ENCODE results near the gene MACROD2. TPM values are rescaled to one million over a fixed set of nuclear protein-coding genes. Genes with fewer than 3 reads are reported as not detected.
"Not testable (repeated sequence)": the region's sequence is repeated elsewhere in the genome, so short reads cannot be mapped to it uniquely, and the experiment has no call there.

MACROD2 gene
- total RNA-seq, 1 experiment from 2014 or later = not detected

DNA sequence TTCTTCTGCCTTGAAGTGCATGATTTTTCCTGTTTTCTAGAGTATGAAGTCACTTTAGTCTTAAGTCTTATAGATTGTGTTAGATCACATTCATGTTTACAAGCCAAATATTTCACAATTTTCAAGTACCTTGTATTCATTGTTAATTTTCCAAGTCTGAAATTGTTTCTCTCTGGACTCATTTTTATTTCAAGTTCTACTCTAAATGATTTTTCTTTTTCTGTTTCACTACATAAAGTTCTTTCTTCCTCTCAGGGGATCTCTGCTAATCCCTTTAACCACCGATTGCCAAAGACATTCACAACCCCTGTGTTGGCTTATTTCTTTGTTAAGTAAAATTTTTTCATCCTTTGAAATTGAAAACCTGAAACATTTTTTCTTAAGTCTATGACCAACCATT lies 1772.3 kb downstream of the MACROD2 start:
- in situ Hi-C loops (cut with HindIII; ENCODE audit: low sequenced_read_pairs) = no loop called here
- no peak for DNase-seq (ENCODE audit: low spot score)

GRCh38 chr20:15767999-15768741 lies 1772.9 kb downstream of the MACROD2 start:
- no peak for DNase-seq (ENCODE audit: low spot score)
- in situ Hi-C loops (cut with HindIII; ENCODE audit: low sequenced_read_pairs) = no loop called here

DNA sequence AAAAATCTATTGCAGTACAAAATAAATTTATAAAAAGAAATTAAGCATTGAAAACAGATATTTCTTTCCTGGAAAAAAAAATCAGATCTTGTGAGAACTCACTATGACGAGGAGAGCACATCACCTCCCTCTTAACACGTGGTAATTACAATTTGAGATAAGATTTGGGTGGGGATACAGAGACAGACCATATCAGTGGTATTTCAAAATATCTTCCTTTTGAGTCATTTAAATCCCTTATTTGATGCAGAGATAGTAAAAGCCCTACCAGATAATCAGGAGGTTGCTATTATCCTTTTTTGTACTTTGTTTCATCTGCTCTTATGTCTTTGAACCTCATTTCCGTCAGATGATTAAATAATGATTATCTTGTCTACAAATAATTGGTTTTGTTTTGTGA lies 1777.5 kb downstream of the MACROD2 start:
- in situ Hi-C loops (cut with HindIII; ENCODE audit: low sequenced_read_pairs) = no loop called here
- no peak for DNase-seq (ENCODE audit: low spot score)

DNA sequence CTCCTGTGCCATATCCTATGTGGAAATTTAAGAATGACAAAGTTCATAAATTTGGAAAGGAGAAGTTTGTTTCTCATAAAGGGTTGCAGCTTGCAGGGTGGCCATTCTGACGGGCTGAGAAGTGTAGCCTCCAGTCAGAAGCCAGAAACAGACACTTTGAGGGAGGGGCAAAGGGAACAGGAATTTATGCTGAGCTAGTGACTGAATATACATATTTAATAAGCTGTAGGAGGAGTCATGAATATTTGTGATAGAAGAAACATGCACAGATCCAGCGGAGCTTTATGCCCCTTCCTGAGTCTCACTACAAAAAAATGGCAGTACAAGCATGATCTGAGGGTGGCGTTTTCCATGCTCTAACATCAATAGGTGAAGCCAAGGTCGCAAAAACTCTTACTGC lies 1779.6 kb downstream of the MACROD2 start:
- in situ Hi-C loops (cut with HindIII; ENCODE audit: low sequenced_read_pairs) = no loop called here
- DNase-seq (ENCODE audit: low spot score) = no peak

DNA sequence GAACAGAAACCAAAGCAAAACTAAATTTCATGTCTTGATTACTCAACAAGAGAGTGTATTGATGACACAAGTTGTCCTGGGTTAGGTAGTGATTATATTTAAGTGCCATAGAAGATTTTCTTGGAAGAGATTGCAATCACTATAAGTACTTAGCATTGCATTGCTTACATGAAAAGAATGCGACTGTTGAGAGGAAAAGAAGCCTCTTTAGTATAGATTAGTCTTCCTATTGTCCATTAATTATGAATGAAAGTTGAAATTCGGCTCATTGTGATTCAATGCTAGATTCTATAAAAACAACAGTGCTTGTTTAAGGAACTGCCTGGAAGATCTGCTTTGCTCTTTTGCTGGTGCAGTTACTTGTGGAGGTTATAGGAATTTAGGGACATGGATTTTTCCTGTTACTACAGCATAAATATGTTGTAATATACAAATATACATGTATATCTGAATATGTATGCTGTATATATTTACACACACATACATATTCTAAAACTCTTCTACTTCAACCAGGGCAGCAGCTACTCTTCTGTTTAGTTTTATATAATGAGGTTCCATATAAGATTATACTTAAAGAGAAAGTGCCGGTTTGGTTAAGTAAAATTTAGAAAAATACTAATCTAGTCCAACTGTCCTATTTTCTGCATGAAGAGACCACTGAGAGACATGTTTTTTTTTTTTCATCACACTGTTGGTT lies 1781.6 kb downstream of the MACROD2 start:
- in situ Hi-C loops (cut with HindIII; ENCODE audit: low sequenced_read_pairs) = no loop called here
- no peak for DNase-seq (ENCODE audit: low spot score)

DNA sequence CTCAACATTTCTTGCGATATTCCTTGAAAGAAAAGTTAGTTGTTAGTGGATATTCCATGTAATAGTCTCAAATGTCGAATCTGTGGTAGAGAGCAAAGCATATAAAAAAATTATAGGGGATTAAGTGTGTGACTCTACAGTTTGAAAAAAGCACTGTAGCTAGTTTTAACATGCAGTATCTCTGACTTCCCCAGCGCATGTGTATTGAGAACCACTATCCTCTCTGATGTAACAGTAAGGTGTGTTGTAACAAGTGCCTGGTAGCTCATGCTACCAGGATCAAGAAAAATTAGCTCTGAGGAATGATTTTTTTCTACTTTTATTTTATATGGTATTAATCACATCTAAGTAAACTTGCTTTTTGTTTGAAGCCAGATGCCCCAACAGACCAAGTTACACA lies 1788.7 kb downstream of the MACROD2 start:
- in situ Hi-C loops (cut with HindIII; ENCODE audit: low sequenced_read_pairs) = no loop called here
- DNase-seq (ENCODE audit: low spot score) = no peak

- DNase-seq (ENCODE audit: low spot score) = peak; percentile 5
- in situ Hi-C loops (cut with HindIII; ENCODE audit: low sequenced_read_pairs) = no loop called here
Measured at GRCh38 chr20:15789079-15789478, 1793.8 kb downstream of the MACROD2 start.

- in situ Hi-C loops (cut with HindIII; ENCODE audit: low sequenced_read_pairs) = no loop called here
- DNase-seq (ENCODE audit: low spot score) = no peak
Measured at GRCh38 chr20:15792855-15793254, 1797.5 kb downstream of the MACROD2 start.

- in situ Hi-C loops (cut with HindIII; ENCODE audit: low sequenced_read_pairs) = no loop called here
- no peak for DNase-seq (ENCODE audit: low spot score)
Measured at GRCh38 chr20:15794409-15794808, 1799.1 kb downstream of the MACROD2 start.

- in situ Hi-C loops (cut with HindIII; ENCODE audit: low sequenced_read_pairs) = no loop called here
- no peak for DNase-seq (ENCODE audit: low spot score)
Measured at GRCh38 chr20:15795305-15796019, 1800.1 kb downstream of the MACROD2 start.

- in situ Hi-C loops (cut with HindIII; ENCODE audit: low sequenced_read_pairs) = no loop called here
- DNase-seq (ENCODE audit: low spot score) = no peak
Measured at GRCh38 chr20:15799871-15800270, 1804.6 kb downstream of the MACROD2 start.

DNA sequence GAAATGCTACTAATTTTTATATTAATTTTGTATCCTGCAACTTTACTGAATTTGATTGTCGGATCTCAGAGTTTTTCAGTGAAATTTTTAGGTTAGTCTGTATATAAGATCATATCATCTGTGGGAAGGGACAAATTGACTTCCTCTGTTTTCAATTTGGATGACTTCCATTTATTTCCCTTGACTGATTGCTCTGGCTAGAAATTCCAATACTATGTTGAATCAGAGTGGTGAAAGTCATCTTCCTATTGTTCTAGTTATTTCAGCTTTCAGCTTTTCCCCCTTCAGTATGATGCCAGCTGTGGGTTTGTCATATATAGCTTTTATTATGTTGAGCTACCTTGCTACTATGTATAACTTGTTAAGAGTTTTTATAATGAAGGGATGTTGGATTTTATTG lies 1806.7 kb downstream of the MACROD2 start:
- DNase-seq (ENCODE audit: low spot score) = no peak
- in situ Hi-C loops (cut with HindIII; ENCODE audit: low sequenced_read_pairs) = no loop called here

DNA sequence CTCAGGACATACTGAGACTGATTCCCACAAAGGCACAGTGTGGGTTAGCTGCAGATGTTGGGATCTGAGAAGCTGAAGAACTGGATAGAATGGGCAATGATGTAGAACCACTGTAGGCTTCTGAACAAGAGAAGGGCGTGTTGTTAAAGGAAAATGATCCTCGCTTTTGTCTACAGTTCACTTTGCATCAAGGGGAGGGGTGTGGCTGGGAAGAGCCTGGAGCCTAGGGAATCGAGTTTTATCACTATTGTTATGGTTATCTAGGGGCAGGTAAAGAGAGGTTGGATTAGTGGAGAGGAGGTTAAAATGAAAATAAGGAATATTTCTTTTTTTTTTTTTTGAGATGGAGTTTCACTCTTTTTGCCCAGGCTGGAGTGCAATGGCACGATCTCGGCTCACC lies 1809.8 kb downstream of the MACROD2 start:
- no peak for DNase-seq (ENCODE audit: low spot score)
- in situ Hi-C loops (cut with HindIII; ENCODE audit: low sequenced_read_pairs) = no loop called here

- in situ Hi-C loops (cut with HindIII; ENCODE audit: low sequenced_read_pairs) = no loop called here
- no peak for DNase-seq (ENCODE audit: low spot score)
Measured at GRCh38 chr20:15806105-15806504, 1810.8 kb downstream of the MACROD2 start.

GRCh38 chr20:15807271-15807670 lies 1812.0 kb downstream of the MACROD2 start:
- DNase-seq (ENCODE audit: low spot score) = no peak
- in situ Hi-C loops (cut with HindIII; ENCODE audit: low sequenced_read_pairs) = no loop called here

- in situ Hi-C loops (cut with HindIII; ENCODE audit: low sequenced_read_pairs) = not testable (repeated sequence)
Measured at GRCh38 chr20:15807771-15808170, 1812.5 kb downstream of the MACROD2 start.

DNA sequence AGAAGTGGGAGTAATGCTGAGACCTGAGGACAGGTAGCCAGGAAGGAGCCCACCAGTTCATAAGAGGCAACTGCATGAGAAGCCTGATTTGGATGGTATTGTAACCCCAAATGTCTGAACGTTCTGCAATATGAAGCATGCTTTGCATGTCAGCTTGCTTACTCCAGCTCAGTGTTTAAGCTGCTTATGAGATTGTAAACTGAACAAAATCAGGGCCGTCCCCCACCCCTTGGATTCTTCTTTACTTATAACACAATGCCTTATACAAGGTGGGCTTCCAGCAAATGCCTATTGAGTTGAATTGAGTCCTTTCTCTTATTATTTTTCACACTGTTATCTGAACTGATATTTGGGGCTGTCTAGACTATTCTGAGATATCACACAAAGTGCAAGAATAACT lies 1816.6 kb downstream of the MACROD2 start:
- in situ Hi-C loops (cut with HindIII; ENCODE audit: low sequenced_read_pairs) = no loop called here
- DNase-seq (ENCODE audit: low spot score) = no peak

More at GRCh38 chr20:15807771-15808170, 1812.5 kb downstream of the MACROD2 start:
- not testable (repeated sequence) for DNase-seq (ENCODE audit: low spot score)

DNA sequence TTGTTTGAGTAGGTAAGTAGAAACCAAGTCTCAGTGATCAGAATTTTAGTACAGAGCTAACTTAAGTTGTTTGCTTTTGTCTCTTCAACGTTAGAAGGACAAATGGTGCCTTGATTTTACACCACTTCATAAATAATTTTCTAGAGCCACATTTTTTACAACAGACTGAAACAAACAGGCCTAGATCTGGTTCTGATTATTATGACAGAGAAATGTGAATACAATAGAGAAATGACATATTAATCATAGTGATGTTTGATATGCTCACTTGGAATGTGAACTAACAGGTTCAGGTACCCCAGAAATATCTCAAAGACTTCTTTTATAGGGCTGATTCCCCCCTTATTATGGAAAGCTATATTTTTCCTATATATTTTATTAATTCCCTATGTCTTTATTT lies 1817.4 kb downstream of the MACROD2 start:
- no peak for DNase-seq (ENCODE audit: low spot score)
- in situ Hi-C loops (cut with HindIII; ENCODE audit: low sequenced_read_pairs) = no loop called here

DNA sequence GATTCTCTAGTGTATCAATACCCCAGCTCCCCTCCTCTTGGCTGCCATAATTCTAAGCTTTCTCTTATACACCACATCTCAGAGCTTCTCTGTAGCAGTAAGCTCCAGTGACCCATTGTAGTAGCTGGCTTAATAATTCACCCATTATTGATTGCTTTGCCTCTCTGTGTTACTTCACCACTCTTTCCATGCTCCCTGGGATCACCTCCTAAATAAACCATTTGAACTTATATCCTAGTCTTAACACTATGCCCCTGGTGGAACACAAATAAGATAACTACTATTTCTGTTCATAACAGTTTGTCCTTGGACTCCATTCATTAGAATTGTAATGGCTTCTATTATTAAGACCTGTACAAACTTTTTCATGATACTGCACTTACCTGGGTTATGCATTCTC lies 1819.0 kb downstream of the MACROD2 start:
- in situ Hi-C loops (cut with HindIII; ENCODE audit: low sequenced_read_pairs) = no loop called here
- DNase-seq (ENCODE audit: low spot score) = no peak

DNA sequence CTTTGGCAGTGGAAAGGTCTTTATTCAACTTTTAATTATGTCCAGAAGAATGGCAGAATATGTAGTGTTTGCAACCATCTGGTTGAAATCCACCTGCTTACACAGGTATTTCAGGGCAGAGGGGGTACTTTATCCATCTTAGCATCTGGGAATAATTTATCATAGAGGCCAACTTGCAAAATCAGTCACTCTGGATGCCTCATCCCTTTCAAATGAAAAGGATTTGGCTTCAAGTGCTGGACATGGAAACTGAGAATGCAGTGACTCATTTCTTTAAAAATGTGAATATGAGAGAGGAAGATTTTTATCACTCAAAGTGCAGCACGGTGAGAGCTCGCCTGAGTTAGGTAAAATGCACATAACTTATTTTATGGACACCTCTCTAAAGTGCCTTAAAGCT lies 1819.6 kb downstream of the MACROD2 start:
- in situ Hi-C loops (cut with HindIII; ENCODE audit: low sequenced_read_pairs) = no loop called here
- DNase-seq (ENCODE audit: low spot score) = no peak

Measured in G401 (cell line).